Smooth muscle cell (in vitro differentiated cells): Measurements from ENCODE around the gene SLC6A6. TPM values are rescaled to one million over a fixed set of nuclear protein-coding genes. Genes with fewer than 3 reads are reported as not detected.

Source experiments
- DNase-seq: peaks from one replicate; lab custom pipeline; 2025; ENCODE audit not compliant: unreplicated experiment; lab: John Stamatoyannopoulos, UW
- H2AFZ ChIP-seq: fragments of 200-600 bp; sonication (generic); 2 replicates; pipeline ENCODE4 v1.6.0; 2016; ENCODE audit warnings: antibody characterized with exemption, low read depth, mild to moderate bottlenecking
- H3F3A ChIP-seq: fragments of 200-600 bp; sonication (generic); 2 replicates; pipeline ENCODE4 v1.6.0; 2017; ENCODE audit warnings: antibody characterized with exemption, low read depth
- H3K27ac ChIP-seq: fragments of 200-600 bp; sonication (generic); 2 replicates; pipeline ENCODE4 v1.5.1; 2016; ENCODE audit warnings: low read depth, mild to moderate bottlenecking
- H3K27me3 ChIP-seq: fragments of 200-600 bp; sonication (generic); 2 replicates; pipeline ENCODE4 v1.6.1; 2016; ENCODE audit warnings: low read depth, mild to moderate bottlenecking
- H3K36me3 ChIP-seq: fragments of 200-600 bp; sonication (generic); 2 replicates; pipeline ENCODE4 v1.5.1; 2016; ENCODE audit warnings: low read depth
- H3K4me1 ChIP-seq: fragments of 200-600 bp; sonication (generic); 2 replicates; pipeline ENCODE4 v1.5.1; 2016; ENCODE audit warnings: low read depth
- H3K4me2 ChIP-seq: fragments of 200-600 bp; sonication (generic); 2 replicates; pipeline ENCODE4 v1.6.0; 2016; ENCODE audit warnings: mild to moderate bottlenecking
- H3K4me3 ChIP-seq: fragments of 200-600 bp; sonication (generic); 2 replicates; pipeline ENCODE4 v1.5.1; 2016; ENCODE audit warnings: mild to moderate bottlenecking
- H3K79me2 ChIP-seq: fragments of 200-600 bp; sonication (generic); 2 replicates; pipeline ENCODE4 v1.6.0; 2016; ENCODE audit warnings: low read depth, mild to moderate bottlenecking
- H3K9ac ChIP-seq: fragments of 200-600 bp; sonication (generic); 2 replicates; pipeline ENCODE4 v1.6.0; 2016; ENCODE audit warnings: low read depth
- H3K9me3 ChIP-seq: fragments of 200-600 bp; sonication (generic); replicated peaks from 2 replicates; pipeline ENCODE4 v1.5.1; 2016; ENCODE audit warnings: low read depth
- H4K20me1 ChIP-seq: fragments of 200-600 bp; sonication (generic); 2 replicates; pipeline ENCODE4 v1.6.0; 2016; ENCODE audit warnings: low read depth
- WGBS: methylation state at CpG from one replicate; pipeline ENCODE4 v1.1.7; 2016; ENCODE audit warnings: low lambda C conversion rate; 5-methylcytosine and 5-hydroxymethylcytosine counted together
- polyA plus RNA-seq: library from polyadenylated mRNA; unstranded; fragments of >200 nt; fragmentation: Nextera tagmentation; extraction: Ambion mirVana; gene quantifications from 2 replicates; pipeline ENCODE4 v1.2.1, GENCODE V29; 2016
- total RNA-seq: library from RNA; depleted of rRNA; stranded (reverse); fragments of >200 nt; gene quantifications from 2 replicates; pipeline ENCODE4 v1.2.3, GENCODE V29; 2014
- TF ChIP-seq, protein P1 (sequence below): fragments of 200-600 bp; sonication (generic); IDR thresholded peaks from 2 replicates; pipeline ENCODE4 v1.5.1; 2017; ENCODE audit warnings: borderline replicate concordance, mild to moderate bottlenecking, antibody characterized with exemption; ENCODE audit not compliant: insufficient read depth, poor library complexity, severe bottlenecking

Gene SLC6A6
- total and polyA plus RNA-seq, 2 experiments from 2014 or later: 9.4 to 11.7 TPM

DNA sequence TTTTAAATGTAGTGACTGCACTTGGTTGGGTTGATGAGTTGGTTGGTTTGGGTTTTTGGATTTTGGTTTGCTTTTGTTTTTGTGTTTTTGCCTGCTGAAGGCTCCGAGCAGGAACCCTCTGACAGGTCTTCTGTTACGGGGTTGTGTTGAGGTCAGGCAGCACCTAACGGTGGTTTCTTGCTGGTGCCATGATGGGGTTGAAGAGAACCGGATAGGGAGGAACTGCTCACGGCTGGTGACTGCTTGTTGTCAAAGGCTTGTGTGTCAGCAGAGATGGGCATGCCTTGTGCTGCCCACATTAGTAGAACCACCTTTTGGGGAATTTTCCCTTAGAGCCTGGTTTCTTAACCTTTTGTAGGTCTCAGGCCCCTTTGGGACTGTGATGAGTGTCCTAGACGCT lies 42.0 kb downstream of the SLC6A6 start:
- no peak for DNase-seq
- H3K27ac ChIP-seq: no peak overlapping the region
- no peak overlapping the region for H3K4me3 ChIP-seq
- no peaks in the 10 kb centered on the region for H3K9me3 ChIP-seq
- no peaks in the 10 kb centered on the region for H3F3A ChIP-seq
- 98% methylated on average over 6 of the region's 6 CpGs for WGBS
- H3K36me3 ChIP-seq: peaks cover 8% of the 10 kb centered on the region
- H3K4me1 ChIP-seq: no peaks in the 10 kb centered on the region
- H4K20me1 ChIP-seq: peaks cover 14% of the 10 kb centered on the region
- H3K79me2 ChIP-seq: no peaks in the 10 kb centered on the region
- no peak overlapping the region for H2AFZ ChIP-seq
- H3K9ac ChIP-seq: no peak overlapping the region
- no peak overlapping the region for H3K4me2 ChIP-seq
- TF ChIP-seq, protein P1, sequence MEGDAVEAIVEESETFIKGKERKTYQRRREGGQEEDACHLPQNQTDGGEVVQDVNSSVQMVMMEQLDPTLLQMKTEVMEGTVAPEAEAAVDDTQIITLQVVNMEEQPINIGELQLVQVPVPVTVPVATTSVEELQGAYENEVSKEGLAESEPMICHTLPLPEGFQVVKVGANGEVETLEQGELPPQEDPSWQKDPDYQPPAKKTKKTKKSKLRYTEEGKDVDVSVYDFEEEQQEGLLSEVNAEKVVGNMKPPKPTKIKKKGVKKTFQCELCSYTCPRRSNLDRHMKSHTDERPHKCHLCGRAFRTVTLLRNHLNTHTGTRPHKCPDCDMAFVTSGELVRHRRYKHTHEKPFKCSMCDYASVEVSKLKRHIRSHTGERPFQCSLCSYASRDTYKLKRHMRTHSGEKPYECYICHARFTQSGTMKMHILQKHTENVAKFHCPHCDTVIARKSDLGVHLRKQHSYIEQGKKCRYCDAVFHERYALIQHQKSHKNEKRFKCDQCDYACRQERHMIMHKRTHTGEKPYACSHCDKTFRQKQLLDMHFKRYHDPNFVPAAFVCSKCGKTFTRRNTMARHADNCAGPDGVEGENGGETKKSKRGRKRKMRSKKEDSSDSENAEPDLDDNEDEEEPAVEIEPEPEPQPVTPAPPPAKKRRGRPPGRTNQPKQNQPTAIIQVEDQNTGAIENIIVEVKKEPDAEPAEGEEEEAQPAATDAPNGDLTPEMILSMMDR: no peak
- H3K27me3 ChIP-seq: no peaks in the 10 kb centered on the region

DNA sequence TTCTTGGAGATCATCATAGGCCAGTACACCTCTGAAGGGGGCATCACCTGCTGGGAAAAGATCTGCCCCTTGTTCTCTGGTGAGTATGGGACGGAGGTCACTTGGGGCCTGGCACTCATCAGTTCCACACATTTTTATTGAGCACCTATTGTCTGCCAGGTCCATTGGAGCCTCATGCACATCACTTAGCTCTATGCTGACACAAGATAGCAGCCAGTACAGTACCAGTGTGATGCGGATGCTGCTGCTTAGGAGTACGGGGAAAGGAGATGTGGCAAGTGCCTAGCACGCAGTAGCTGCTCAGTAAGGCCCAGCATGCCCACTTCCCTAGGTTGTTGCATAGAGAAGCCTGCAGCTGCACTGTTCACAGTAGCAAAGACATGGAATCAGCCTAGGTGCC lies 43.4 kb downstream of the SLC6A6 start:
- H3K79me2 ChIP-seq: no peaks in the 10 kb centered on the region
- TF ChIP-seq, protein P1: no peak
- no peaks in the 10 kb centered on the region for H3F3A ChIP-seq
- no peaks in the 10 kb centered on the region for H3K9me3 ChIP-seq
- no peak overlapping the region for H3K27ac ChIP-seq
- H3K4me1 ChIP-seq: no peaks in the 10 kb centered on the region
- H3K9ac ChIP-seq: no peak overlapping the region
- H3K27me3 ChIP-seq: no peaks in the 10 kb centered on the region
- WGBS: 94% methylated on average over 4 of the region's 4 CpGs
- no peak for DNase-seq
- H4K20me1 ChIP-seq: peaks cover 3% of the 10 kb centered on the region
- peaks cover 8% of the 10 kb centered on the region for H3K36me3 ChIP-seq
- H2AFZ ChIP-seq: no peak overlapping the region
- no peak overlapping the region for H3K4me2 ChIP-seq
- no peak overlapping the region for H3K4me3 ChIP-seq

DNA sequence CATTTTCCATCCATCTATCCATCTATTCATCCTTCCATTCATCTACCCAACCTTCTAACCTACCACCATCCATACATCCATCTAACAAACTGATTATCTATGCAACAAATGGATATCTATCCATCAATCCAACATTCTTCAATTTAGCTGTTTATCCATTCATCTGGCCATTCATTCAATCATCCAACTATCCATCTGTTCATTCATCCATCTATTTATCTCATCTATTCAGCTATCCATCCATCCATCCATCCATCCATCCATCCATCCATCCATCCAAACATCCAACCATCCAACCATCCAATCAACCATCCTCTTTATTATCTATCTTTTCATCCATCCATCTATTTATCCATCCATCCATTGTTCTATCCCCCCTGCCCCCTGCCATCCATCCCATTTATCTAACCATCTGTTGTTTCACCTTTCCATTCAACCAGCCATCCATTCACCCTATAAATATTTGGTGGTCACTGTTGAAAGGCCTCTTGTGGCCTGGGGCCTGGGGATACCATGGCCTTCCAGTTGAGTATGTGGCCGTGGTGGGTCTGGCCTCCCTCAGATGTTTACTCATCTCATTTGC lies 44.7 kb downstream of the SLC6A6 start:
- no peaks in the 10 kb centered on the region for H3F3A ChIP-seq
- TF ChIP-seq, protein P1: no peak
- no peaks in the 10 kb centered on the region for H3K4me1 ChIP-seq
- DNase-seq: no peak
- H2AFZ ChIP-seq: no peak overlapping the region
- no peak overlapping the region for H3K9ac ChIP-seq
- H3K4me2 ChIP-seq: no peak overlapping the region
- no peaks in the 10 kb centered on the region for H3K9me3 ChIP-seq
- no peaks in the 10 kb centered on the region for H4K20me1 ChIP-seq
- H3K27me3 ChIP-seq: no peaks in the 10 kb centered on the region
- no peak overlapping the region for H3K27ac ChIP-seq
- peaks cover 8% of the 10 kb centered on the region for H3K36me3 ChIP-seq
- no peak overlapping the region for H3K4me3 ChIP-seq
- 100% methylated on average over 1 of the region's 1 CpG for WGBS
- no peaks in the 10 kb centered on the region for H3K79me2 ChIP-seq

DNA sequence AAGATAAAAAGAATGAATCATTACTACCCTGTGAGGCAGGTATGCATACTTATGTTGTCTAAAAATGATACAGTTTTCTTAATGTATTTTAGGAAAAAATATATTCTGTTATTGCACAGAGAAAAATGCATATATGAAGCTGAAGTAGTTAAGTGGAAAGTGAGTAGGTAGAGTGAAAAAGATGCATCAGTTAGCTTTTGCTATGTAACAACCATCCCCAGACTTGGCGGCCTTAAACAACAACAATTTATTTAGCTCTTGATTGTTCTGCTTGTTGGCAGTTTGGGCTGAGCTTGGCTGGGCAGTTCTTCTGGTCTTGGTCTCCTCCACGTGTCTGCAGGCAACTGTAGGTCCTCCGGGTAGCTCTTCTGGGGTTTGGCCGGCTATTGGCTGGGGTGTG lies 45.7 kb downstream of the SLC6A6 start:
- Histone ChIP-seq H3K9me3 (no peaks in the 10 kb centered on the region), H3F3A (peaks cover 5% of the 10 kb centered on the region), H3K27ac (no peak overlapping the region), H3K27me3 (no peaks in the 10 kb centered on the region), H3K36me3 (peaks cover 8% of the 10 kb centered on the region), H3K4me2 (no peak overlapping the region), H3K79me2 (no peaks in the 10 kb centered on the region), H3K9ac (no peak overlapping the region), H4K20me1 (no peaks in the 10 kb centered on the region), H3K4me3 (no peak overlapping the region), H3K4me1 (no peaks in the 10 kb centered on the region), H2AFZ (no peak overlapping the region)
- WGBS: 95% methylated on average over 4 of the region's 4 CpGs
- DNase-seq: no peak
- TF ChIP-seq, protein P1: no peak
